A549 (cell line): ENCODE results near the gene DYNLT2.

Experiments used
- CEBPB ChIP-seq, 2 experiments: fragments of >200 bp in 1 of 2; sonication (Bioruptor Twin) in 1 of 2; formaldehyde crosslinking in 1 of 2; IDR thresholded peaks; 2 replicates each; pipeline ENCODE4 v1.6.1; 2012 to 2016
- CHD2 ChIP-seq: fragments of 150-350 bp; IDR thresholded peaks from 2 replicates; pipeline ENCODE4 v1.6.1; 2014; ENCODE audit warnings: low read length; ENCODE audit not compliant: partially characterized antibody
- KDM1A ChIP-seq: fragments of 200-600 bp; sonication (generic); IDR thresholded peaks from 2 replicates; pipeline ENCODE4 v1.6.1; 2016; ENCODE audit warnings: low read depth, mild to moderate bottlenecking
- MAFK ChIP-seq: fragments of 450-650 bp; IDR thresholded peaks from 2 replicates; pipeline ENCODE4 v1.6.1; 2014; ENCODE audit not compliant: partially characterized antibody
- PBX3 ChIP-seq: IDR thresholded peaks from 2 replicates; pipeline ENCODE4 v1.6.1; 2012
- POLR2A ChIP-seq: IDR thresholded peaks from 2 replicates; pipeline ENCODE4 v1.6.1; 2012; ENCODE audit warnings: mild to moderate bottlenecking, low read length
- RAD21 ChIP-seq, 2 experiments: fragments of >200 bp in 1 of 2; sonication (Bioruptor Twin) in 1 of 2; formaldehyde crosslinking in 1 of 2; IDR thresholded peaks in 1 of 2; conservative IDR thresholded peaks in 1 of 2; 2 replicates in 1 of 2; 3 replicates in 1 of 2; pipeline ENCODE4 v1.6.1; 2012 to 2018; ENCODE audit warnings: inconsistent platforms in 1 of 2
- SMC3 ChIP-seq: fragments of >200 bp; sonication (Bioruptor Twin); formaldehyde crosslinking; IDR thresholded peaks from 3 replicates; pipeline ENCODE4 v1.6.1; 2018; ENCODE audit warnings: inconsistent platforms
- TF ChIP-seq, protein P1 (sequence below): fragments of >200 bp; sonication (Bioruptor Twin); formaldehyde crosslinking; IDR thresholded peaks from 3 replicates; pipeline ENCODE4 v1.5.1; 2016
- TF ChIP-seq, protein P2 (sequence below): IDR thresholded peaks from 2 replicates; pipeline ENCODE4 v1.6.1; 2012
- TF ChIP-seq, protein P3 (sequence below): fragments of 450-650 bp; IDR thresholded peaks from 2 replicates; pipeline ENCODE4 v1.6.1; 2014; ENCODE audit warnings: antibody characterized with exemption

DNA sequence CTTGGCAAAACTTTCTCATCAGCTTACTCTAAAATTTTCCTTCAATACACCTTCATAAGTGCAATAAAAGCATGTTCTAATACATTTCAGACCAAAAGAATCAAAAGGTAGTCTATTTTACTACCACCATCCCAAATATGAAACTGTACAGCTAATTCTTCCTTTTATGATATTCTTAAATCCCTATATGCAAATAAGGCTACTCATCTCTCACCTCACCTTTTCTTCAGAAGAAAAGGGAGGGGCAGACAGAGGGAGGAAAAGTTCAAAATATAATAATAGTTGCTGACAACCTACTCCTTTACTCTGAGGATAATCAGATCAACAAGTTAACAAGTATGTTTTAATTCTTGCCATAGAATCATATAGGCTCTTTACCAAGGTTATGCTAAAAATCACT, 42.1 kb downstream of the DYNLT2 start:
- no peak for TF ChIP-seq MAFK
- no peak for TF ChIP-seq KDM1A
- TF ChIP-seq SMC3 = no peak
- TF ChIP-seq, protein P1, sequence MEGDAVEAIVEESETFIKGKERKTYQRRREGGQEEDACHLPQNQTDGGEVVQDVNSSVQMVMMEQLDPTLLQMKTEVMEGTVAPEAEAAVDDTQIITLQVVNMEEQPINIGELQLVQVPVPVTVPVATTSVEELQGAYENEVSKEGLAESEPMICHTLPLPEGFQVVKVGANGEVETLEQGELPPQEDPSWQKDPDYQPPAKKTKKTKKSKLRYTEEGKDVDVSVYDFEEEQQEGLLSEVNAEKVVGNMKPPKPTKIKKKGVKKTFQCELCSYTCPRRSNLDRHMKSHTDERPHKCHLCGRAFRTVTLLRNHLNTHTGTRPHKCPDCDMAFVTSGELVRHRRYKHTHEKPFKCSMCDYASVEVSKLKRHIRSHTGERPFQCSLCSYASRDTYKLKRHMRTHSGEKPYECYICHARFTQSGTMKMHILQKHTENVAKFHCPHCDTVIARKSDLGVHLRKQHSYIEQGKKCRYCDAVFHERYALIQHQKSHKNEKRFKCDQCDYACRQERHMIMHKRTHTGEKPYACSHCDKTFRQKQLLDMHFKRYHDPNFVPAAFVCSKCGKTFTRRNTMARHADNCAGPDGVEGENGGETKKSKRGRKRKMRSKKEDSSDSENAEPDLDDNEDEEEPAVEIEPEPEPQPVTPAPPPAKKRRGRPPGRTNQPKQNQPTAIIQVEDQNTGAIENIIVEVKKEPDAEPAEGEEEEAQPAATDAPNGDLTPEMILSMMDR = no peak
- TF ChIP-seq CEBPB (IDR thresholded peaks at IDR 0.05) = no peak
- TF ChIP-seq RAD21 (conservative IDR thresholded peaks at IDR 0.05 in 1 of 2, IDR thresholded peaks at IDR 0.05 in 1 of 2) = no peak
- TF ChIP-seq CHD2 = no peak
- no peak for TF ChIP-seq POLR2A
- TF ChIP-seq, protein P2, sequence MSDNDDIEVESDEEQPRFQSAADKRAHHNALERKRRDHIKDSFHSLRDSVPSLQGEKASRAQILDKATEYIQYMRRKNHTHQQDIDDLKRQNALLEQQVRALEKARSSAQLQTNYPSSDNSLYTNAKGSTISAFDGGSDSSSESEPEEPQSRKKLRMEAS = no peak
- TF ChIP-seq PBX3 = no peak
- TF ChIP-seq, protein P3, sequence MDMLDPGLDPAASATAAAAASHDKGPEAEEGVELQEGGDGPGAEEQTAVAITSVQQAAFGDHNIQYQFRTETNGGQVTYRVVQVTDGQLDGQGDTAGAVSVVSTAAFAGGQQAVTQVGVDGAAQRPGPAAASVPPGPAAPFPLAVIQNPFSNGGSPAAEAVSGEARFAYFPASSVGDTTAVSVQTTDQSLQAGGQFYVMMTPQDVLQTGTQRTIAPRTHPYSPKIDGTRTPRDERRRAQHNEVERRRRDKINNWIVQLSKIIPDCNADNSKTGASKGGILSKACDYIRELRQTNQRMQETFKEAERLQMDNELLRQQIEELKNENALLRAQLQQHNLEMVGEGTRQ = no peak
